PFSK-1 (cell line): ENCODE results near the gene RECQL.

Experiments
- FOXP2 ChIP-seq: optimal IDR thresholded peaks from 2 replicates; pipeline ENCODE3; 2011; ENCODE audit warnings: borderline replicate concordance, control low read depth, inconsistent platforms; ENCODE audit not compliant: insufficient read depth; ENCODE audit errors: extremely low read length, extremely low read depth
- POLR2AphosphoS5 ChIP-seq: IDR thresholded peaks from 2 replicates; pipeline ENCODE4 v1.6.1; 2012; ENCODE audit warnings: low read depth, mild to moderate bottlenecking, control low read depth, low read length, moderate library complexity
- REST ChIP-seq, 2 experiments: IDR thresholded peaks; 2 replicates each; pipeline versions ENCODE4 v1.6.1 to v1.8.0; 2011 to 2012; ENCODE audit warnings: low read depth in 2 of 2, low read length in 2 of 2, control low read depth in 1 of 2, inconsistent platforms in 1 of 2, mild to moderate bottlenecking in 1 of 2, moderate library complexity in 1 of 2; ENCODE audit not compliant: insufficient read depth in 1 of 2
- SIN3A ChIP-seq: IDR thresholded peaks from 2 replicates; pipeline ENCODE4 v1.6.1; 2012; ENCODE audit warnings: mild to moderate bottlenecking, low read length, moderate library complexity, borderline replicate concordance; ENCODE audit not compliant: insufficient read depth
- TAF1 ChIP-seq: IDR thresholded peaks from 2 replicates; pipeline ENCODE4 v1.6.1; 2012; ENCODE audit warnings: low read length, control low read depth, borderline replicate concordance; ENCODE audit not compliant: insufficient read depth

RECQL gene

GRCh38 chr12:21505888-21506287 lies 4.5 kb upstream of the RECQL start:
- no peak for TF ChIP-seq REST (IDR thresholded peaks at IDR 0.05; ENCODE audit: insufficient read depth in 1 of 2, low read depth in 2 of 2, low read length in 2 of 2)
- TF ChIP-seq POLR2AphosphoS5 = no peak
- TF ChIP-seq FOXP2 = no peak
- TF ChIP-seq TAF1 = no peak
- TF ChIP-seq SIN3A = no peak

DNA sequence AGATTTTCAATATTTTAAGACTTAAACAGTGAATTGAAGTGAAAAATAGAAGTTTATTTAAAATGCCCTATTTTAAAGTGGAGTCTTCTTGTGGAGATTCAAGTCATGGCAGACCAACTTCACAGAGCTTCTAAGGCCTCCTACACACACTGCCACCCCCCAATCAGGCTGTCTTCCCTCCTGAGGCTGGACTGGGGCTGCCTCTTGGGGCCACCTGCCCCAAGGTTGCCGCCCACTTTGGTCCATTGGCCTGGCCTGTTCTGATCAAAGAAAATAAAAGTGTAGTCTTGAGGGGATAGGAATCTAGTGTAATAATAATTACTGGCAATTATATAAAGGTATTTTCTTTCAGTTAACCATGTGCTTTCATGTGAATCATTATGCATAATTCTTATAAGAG lies 1.4 kb upstream of the RECQL start:
- no peak for TF ChIP-seq POLR2AphosphoS5
- TF ChIP-seq FOXP2 = no peak
- no peak for TF ChIP-seq REST (IDR thresholded peaks at IDR 0.05; ENCODE audit: insufficient read depth in 1 of 2, low read depth in 2 of 2, low read length in 2 of 2)
- no peak for TF ChIP-seq TAF1

DNA sequence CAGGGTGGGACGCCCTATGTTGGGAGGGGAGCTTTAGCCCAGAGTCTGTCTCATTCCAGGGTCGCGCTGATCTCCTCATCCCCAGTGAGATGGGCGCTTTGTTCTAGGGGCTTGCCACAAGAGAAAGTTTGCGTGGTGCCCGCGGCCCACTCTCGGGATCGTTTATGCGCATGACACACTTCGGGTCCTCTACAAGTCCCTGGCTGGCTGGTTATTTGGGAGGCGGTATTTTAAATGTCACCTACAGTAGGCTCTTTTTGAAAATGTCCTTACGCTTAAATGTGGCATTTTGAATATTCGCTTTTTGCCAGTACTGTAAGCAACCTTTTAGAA lies 695 bp upstream of the RECQL start:
- TF ChIP-seq FOXP2 (no peak), TAF1 (no peak), REST (IDR thresholded peaks at IDR 0.05; ENCODE audit: insufficient read depth in 1 of 2, low read depth in 2 of 2, low read length in 2 of 2) (no peak), POLR2AphosphoS5 (no peak), SIN3A (no peak)

DNA sequence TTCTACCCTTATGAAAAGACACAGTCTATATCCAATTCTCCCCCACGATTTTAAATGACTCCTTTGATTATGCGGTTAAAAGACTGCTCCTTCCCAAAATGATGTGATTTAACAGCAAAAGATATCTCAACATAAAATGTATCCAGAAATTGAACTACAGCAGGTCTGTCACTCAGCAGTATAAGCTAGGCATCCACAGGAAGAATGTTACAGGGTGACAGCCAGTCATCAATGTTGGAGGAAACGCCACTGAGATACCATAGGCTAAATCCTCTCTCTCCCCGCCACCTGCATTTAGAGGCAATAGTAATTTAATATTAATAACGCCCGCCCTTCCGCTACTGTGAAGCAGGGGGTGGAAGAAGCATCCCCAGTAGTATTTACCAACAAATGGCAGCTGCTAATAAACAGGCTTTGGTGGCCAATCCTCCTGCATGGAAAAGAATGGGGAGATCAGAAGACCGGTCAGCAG lies 613 bp downstream of the RECQL start:
- no peak for TF ChIP-seq POLR2AphosphoS5
- no peak for TF ChIP-seq TAF1
- no peak for TF ChIP-seq FOXP2
- no peak for TF ChIP-seq REST (IDR thresholded peaks at IDR 0.05; ENCODE audit: insufficient read depth in 1 of 2, low read depth in 2 of 2, low read length in 2 of 2)
- TF ChIP-seq SIN3A = no peak

DNA sequence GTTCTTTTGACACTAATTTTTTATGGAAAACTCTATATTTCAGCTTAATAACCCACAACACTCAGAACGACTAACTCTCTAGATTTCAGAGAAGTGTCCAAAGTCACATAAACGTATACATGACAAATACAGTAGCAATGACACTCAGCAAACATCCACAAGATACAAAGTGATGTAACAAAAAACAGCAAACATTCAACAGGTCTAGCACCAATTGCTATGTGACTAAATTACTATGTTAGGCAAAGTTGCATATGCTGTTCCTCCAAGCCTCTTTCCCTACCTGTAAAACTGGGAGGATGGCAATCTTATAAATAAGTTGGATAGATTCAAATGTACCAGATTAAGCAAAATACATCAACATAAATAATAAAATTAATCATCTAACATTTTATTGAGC lies 1.7 kb downstream of the RECQL start:
- TF ChIP-seq REST (IDR thresholded peaks at IDR 0.05; ENCODE audit: insufficient read depth in 1 of 2, low read depth in 2 of 2, low read length in 2 of 2) (no peak), SIN3A (no peak), POLR2AphosphoS5 (no peak), FOXP2 (no peak), TAF1 (no peak)
